ENCODE data around the gene LRP1B.

LRP1B gene

GRCh38 chr2:141058556-141058955, 1072.3 kb downstream of the LRP1B start:
- no peak for TF ChIP-seq CTCF (IDR thresholded peaks at IDR 0.05; ENCODE audit: unreplicated experiment in 3 of 3)
- H3K36me3 Mint-ChIP-seq (ENCODE audit: low read depth): no peaks in the 10 kb centered on the region
- H3K27me3 Mint-ChIP-seq (ENCODE audit: low read depth): no peaks in the 10 kb centered on the region
- no peaks in the 10 kb centered on the region for H3K9me3 Mint-ChIP-seq
- no peaks in the 10 kb centered on the region for H3K4me1 Mint-ChIP-seq
- H3K4me3 Mint-ChIP-seq: no peak overlapping the region
- no peak overlapping the region for H3K27ac Mint-ChIP-seq

- H3K4me1 Mint-ChIP-seq: no peaks in the 10 kb centered on the region
These were observed 1075.3 kb downstream of the LRP1B start for GRCh38 chr2:141055531-141055930.

GRCh38 chr2:141048951-141049350, 1081.9 kb downstream of the LRP1B start:
- Mint-ChIP-seq H3K36me3 (ENCODE audit: low read depth) (no peaks in the 10 kb centered on the region), H3K9me3 (no peaks in the 10 kb centered on the region), H3K27ac (no peak overlapping the region), H3K4me1 (no peaks in the 10 kb centered on the region), H3K27me3 (ENCODE audit: low read depth) (no peaks in the 10 kb centered on the region), H3K4me3 (no peak overlapping the region)
- TF ChIP-seq CTCF (IDR thresholded peaks at IDR 0.05; ENCODE audit: unreplicated experiment in 3 of 3): no peak

More at GRCh38 chr2:141055531-141055930, 1075.3 kb downstream of the LRP1B start:
- no peaks in the 10 kb centered on the region for H3K9me3 Mint-ChIP-seq
- no peak for TF ChIP-seq CTCF (IDR thresholded peaks at IDR 0.05; ENCODE audit: unreplicated experiment in 3 of 3)
- H3K36me3 Mint-ChIP-seq (ENCODE audit: low read depth): no peaks in the 10 kb centered on the region
- no peaks in the 10 kb centered on the region for H3K27me3 Mint-ChIP-seq (ENCODE audit: low read depth)
- no peak overlapping the region for H3K4me3 Mint-ChIP-seq
- no peak overlapping the region for H3K27ac Mint-ChIP-seq

- no peaks in the 10 kb centered on the region for H3K36me3 Mint-ChIP-seq (ENCODE audit: low read depth)
- no peak overlapping the region for H3K27ac Mint-ChIP-seq
- no peak overlapping the region for H3K4me3 Mint-ChIP-seq
- no peak for TF ChIP-seq CTCF (IDR thresholded peaks at IDR 0.05; ENCODE audit: unreplicated experiment in 3 of 3)
- no peaks in the 10 kb centered on the region for H3K9me3 Mint-ChIP-seq
- no peaks in the 10 kb centered on the region for H3K27me3 Mint-ChIP-seq (ENCODE audit: low read depth)
- no peaks in the 10 kb centered on the region for H3K4me1 Mint-ChIP-seq
These were observed 1089.5 kb downstream of the LRP1B start for GRCh38 chr2:141041281-141041680.

GRCh38 chr2:141038341-141038740, 1092.5 kb downstream of the LRP1B start:
- no peak overlapping the region for H3K4me3 Mint-ChIP-seq
- no peaks in the 10 kb centered on the region for H3K4me1 Mint-ChIP-seq
- H3K27me3 Mint-ChIP-seq (ENCODE audit: low read depth): no peaks in the 10 kb centered on the region
- H3K9me3 Mint-ChIP-seq: no peaks in the 10 kb centered on the region
- H3K27ac Mint-ChIP-seq: no peak overlapping the region
- H3K36me3 Mint-ChIP-seq (ENCODE audit: low read depth): no peaks in the 10 kb centered on the region
- TF ChIP-seq CTCF (IDR thresholded peaks at IDR 0.05; ENCODE audit: unreplicated experiment in 3 of 3): no peak

- H3K9me3 Mint-ChIP-seq: no peaks in the 10 kb centered on the region
- H3K27ac Mint-ChIP-seq: no peak overlapping the region
- no peaks in the 10 kb centered on the region for H3K4me1 Mint-ChIP-seq
- TF ChIP-seq CTCF (IDR thresholded peaks at IDR 0.05; ENCODE audit: unreplicated experiment in 3 of 3): no peak
- no peak overlapping the region for H3K4me3 Mint-ChIP-seq
- H3K27me3 Mint-ChIP-seq (ENCODE audit: low read depth): no peaks in the 10 kb centered on the region
- H3K36me3 Mint-ChIP-seq (ENCODE audit: low read depth): no peaks in the 10 kb centered on the region
These were observed 1093.5 kb downstream of the LRP1B start for GRCh38 chr2:141037361-141037760.

Measured in nephron (organoid).